GM21825 (cell line): Measurements from ENCODE around the gene NDUFA3.

Experiments used
- ATAC-seq: cut with Tn5 transposase; IDR thresholded peaks from one replicate; pipeline ENCODE4 v1.9.1; 2021; ENCODE audit warnings: mild to moderate bottlenecking, moderate library complexity; ENCODE audit not compliant: unreplicated experiment

NDUFA3 gene

GRCh38 chr19:54107876-54108490 is 5.3 kb downstream of the NDUFA3 start:
- ATAC-seq, result no peak

DNA sequence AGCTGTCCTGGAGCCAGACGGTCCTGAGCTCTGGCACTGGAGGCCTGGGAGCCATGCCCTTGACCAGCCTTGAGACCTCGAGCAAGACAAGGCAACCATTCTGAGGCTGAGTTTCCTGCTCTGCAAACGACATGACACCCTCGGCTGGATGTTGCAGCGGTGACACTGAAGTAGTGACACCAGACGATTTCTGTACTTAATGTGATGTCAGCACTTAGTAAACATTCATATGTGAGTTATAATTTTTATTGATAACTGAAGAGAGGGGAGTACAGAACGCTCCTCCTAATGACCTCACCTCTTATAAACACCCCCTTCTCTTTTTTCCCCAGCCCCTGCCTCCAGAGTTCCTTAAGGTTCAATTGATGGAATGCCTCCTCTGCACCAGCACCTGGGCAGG is 5.8 kb downstream of the NDUFA3 start:
- no peak for ATAC-seq

DNA sequence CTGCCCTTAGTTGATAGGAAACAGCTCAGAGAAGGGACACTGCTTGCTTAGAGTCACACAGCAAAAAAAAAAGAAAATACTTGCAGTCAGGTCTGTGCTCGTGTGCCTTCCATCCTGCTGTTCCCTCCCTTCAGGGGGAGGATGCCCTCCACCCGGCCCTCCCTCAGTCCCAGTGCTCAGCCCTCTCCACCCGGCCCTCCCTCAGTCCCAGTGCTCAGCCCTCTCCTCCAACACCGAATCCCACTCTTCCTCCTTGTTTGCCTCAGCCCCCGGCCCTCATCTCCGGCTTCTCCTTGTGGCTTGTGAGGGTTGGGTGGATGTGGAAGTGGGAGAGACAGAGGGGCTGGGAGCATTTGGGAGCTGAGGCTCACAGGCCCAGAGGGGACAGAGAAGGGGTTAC is 7.0 kb downstream of the NDUFA3 start:
- no peak for ATAC-seq

GRCh38 chr19:54114340-54115108 is 11.9 kb downstream of the NDUFA3 start:
- peak; percentile 9 for ATAC-seq

- peak; percentile 62 for ATAC-seq
Measured at GRCh38 chr19:54115109-54116063, 12.7 kb downstream of the NDUFA3 start, which contains the start of the genes PRPF31 and TFPT. Gene PRPF31, plus strand, starts transcription at chr19:54115754. Its CDS starts 2,525 bp downstream, at chr19:54118279. Gene TFPT, minus strand, starts transcription at chr19:54115657. Its CDS starts 388 bp downstream, at chr19:54115269.

- ATAC-seq, result no peak
Measured at GRCh38 chr19:54121259-54121658, 18.6 kb downstream of the NDUFA3 start.

DNA sequence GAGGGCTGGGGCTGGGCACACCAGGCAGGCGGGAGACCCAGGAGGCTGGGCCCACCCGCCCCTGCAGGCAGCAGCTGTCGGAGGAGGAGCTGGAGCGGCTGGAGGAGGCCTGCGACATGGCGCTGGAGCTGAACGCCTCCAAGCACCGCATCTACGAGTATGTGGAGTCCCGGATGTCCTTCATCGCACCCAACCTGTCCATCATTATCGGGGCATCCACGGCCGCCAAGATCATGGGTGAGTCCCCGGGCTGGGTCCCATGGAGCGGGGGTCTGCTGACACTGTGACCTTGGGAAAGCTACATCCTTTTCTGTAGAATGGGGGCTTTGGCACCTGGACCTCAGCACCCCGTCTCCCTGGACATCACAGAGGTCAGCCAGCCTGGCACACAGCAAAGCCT is 21.0 kb downstream of the NDUFA3 start:
- ATAC-seq, result no peak

DNA sequence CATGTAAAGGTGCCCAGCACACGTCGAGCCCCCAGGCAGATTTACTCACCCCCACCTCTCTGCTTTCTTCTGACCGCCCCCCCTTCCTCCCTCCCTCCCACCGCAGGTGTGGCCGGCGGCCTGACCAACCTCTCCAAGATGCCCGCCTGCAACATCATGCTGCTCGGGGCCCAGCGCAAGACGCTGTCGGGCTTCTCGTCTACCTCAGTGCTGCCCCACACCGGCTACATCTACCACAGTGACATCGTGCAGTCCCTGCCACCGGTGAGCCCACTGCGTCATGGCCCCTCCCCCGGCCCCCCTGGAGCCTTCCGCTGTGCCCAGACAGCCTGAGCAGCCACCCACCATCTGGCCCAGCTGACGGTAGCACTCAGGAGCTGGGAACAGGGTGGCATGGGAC is 21.7 kb downstream of the NDUFA3 start:
- no peak for ATAC-seq

GRCh38 chr19:54125713-54126112 is 23.1 kb downstream of the NDUFA3 start:
- no peak for ATAC-seq

DNA sequence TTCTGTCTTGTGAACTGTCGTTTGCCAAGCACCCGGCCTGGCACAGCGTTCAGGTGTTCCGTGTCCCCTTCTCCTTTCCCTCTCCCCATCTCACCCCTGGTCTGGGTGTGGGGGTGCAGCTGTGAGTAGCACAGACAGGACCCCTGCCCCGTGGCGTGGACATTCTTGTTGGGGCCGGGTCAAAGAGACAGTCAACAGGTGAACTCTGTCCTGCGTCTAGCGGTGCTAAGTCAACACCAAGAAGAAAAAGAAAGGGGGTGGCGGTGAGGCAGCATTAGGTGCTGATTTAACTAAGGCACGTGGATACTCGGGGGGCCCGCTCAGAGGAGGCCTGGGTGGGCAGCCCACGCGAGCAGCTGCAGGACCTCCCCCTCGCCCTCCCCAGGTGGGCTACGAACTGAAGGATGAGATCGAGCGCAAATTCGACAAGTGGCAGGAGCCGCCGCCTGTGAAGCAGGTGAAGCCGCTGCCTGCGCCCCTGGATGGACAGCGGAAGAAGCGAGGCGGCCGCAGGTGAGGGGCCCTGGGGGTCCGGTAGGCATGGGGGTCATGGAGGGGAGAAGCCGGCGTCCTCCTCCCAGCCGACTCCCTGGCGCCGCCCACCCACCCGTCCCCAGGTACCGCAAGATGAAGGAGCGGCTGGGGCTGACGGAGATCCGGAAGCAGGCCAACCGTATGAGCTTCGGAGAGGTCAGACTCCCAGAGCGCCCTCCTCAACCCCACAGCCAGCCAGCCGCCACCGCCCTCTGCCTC is 25.2 kb downstream of the NDUFA3 start:
- no peak for ATAC-seq

DNA sequence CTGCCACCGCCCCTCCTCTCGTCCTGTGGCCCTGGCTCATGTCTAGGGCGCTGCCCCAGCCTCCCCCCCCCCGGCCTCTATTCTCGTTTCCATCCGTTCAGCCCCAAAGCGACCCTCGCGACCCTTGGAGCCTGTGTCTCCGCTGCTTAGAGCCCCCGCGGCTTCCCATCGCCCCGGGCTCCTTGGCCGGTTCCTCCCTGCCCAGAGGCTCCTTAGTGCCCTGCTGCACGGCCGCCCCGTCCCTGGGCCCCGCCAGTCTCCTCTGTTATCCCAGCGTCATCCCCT is 25.7 kb downstream of the NDUFA3 start:
- no peak for ATAC-seq

DNA sequence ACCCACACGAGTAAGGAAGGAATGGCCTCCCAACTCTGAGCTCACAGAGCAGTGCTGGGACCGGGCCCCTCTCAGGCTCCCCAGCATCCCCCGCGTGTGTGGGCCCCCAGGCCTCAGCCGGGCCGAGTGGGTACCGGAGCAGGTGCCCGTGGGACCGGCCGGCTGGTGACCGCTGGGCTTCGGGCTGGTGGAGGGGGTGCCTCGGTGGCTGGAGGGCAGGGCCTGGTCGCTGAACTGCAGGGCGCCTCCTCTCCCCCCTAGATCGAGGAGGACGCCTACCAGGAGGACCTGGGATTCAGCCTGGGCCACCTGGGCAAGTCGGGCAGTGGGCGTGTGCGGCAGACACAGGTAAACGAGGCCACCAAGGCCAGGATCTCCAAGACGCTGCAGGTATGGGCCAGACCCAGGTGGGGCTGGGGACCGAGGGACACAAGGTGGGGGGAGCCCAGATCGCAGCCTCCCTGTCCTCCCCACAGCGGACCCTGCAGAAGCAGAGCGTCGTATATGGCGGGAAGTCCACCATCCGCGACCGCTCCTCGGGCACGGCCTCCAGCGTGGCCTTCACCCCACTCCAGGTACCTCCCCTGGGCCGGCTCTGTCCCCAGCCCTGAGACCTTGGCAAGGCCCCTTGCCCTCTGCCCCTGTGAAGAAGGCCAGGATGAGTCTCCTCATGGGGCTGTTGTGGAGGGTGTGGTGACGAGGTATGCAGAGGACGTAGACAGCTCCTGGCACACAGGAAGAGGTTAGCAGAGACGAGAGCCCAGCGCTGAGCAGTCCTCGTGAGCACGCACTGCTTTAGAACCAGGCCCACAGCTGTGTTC is 26.4 kb downstream of the NDUFA3 start:
- no peak for ATAC-seq

GRCh38 chr19:54129617-54129996 is 27.0 kb downstream of the NDUFA3 start:
- no peak for ATAC-seq

DNA sequence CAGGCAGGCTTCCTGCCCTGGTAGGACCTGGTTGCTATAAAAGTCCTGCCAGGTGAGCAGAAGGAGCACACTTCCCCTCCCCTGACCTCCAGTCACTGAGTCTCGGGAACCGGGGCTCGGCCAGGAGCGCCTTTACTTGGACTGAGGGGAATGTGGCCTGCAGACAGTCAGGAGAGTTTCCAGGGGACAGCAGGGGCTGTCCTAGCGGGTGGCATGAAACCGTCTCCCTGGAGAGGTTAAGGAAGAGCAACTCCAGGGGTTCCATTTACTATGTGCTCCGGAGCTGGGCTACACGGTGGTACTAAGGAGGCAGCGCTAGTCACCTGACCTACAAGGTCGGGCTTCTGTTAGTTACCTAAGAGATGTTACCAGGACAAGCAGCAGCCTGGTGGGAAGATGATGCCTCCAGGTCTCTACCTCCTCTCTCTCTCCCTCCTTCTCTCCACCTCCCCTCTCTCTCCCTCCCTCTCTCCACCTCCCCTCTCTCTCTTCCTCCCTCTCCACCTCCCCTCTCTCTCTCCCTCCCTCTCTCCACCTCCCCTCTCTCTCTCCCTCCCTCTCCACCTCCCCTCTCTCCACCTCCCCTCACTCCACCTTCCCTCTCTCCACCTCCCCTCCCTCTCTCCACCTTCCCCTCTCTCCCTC is 30.8 kb downstream of the NDUFA3 start:
- no peak for ATAC-seq

DNA sequence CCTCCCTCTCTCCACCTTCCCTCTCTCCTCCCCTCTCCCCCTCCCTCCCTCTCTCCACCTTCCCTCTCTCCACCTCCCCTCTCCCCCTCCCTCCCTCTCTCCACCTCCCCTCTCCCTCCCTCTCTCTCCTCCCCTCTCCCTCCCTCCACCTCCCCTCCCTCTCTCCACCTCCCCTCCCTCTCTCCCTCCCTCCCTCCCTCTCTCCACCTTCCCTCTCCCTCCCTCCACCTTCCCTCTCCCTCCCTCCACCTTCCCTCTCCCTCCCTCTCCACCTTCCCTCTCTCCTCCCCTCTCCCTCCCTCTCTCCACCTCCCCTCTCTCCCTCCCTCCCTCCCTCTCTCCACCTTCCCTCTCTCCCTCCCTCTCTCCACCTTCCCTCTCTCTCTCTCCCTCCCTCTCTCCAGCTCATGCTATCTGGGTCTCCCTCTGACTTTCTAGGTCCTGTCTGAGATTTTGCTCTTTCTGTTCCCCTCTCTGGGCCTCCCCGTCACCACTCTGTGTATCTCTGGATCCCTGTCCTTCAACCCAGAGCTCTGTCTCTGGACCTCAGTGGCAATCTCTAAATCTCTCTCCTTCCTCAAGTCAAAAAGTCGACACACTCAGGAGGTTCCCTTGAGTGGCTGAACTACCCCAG is 31.4 kb downstream of the NDUFA3 start:
- no peak for ATAC-seq

- ATAC-seq, result no peak
Measured at GRCh38 chr19:54136086-54136863, 33.6 kb downstream of the NDUFA3 start.

GRCh38 chr19:54136864-54137698 is 34.4 kb downstream of the NDUFA3 start:
- ATAC-seq, result peak; percentile 74
